H1 (cell line): Measurements from ENCODE around the gene AIG1. TPM values are rescaled to one million over a fixed set of nuclear protein-coding genes. Genes with fewer than 3 reads are reported as not detected.

Experiments used
- CTCF ChIA-PET: fragments of 300-600 bp; sonication (Branson Sonifier 250); formaldehyde crosslinking; loops from one replicate; lab custom pipeline; 2021; ENCODE audit not compliant: partially characterized antibody; lab: Charles Lee
- POLR2A ChIA-PET: fragments of 300-600 bp; sonication (Branson Sonifier 250); formaldehyde crosslinking; loops from one replicate; lab custom pipeline; 2021; ENCODE audit warnings: inconsistent platforms; ENCODE audit not compliant: partially characterized antibody; lab: Charles Lee
- DNase-seq, 2 experiments: peaks; one replicate each; pipeline versions ENCODE4 v3.0.0 to v3.0.0-alpha.2; 2010 to 2022; ENCODE audit warnings: low spot score in 2 of 2, low read depth in 1 of 2, mixed read lengths in 1 of 2
- FAIRE-seq: peaks from 2 replicates; lab custom pipeline; 2011; peaks lifted over from hg19 to GRCh38; lab: Jason Lieb, UNC
- H2AFZ ChIP-seq: 2 replicates; pipeline ENCODE4 v1.8.1; 2012; ENCODE audit warnings: low read length, inconsistent platforms
- H2AK5ac ChIP-seq: 2 replicates; pipeline ENCODE4 v1.6.1; 2013; ENCODE audit warnings: low read depth, low read length
- H2BK120ac ChIP-seq: replicated peaks from 2 replicates; pipeline ENCODE3; 2013; ENCODE audit warnings: low read depth, low read length, inconsistent platforms
- H2BK12ac ChIP-seq: 2 replicates; pipeline ENCODE4 v1.6.1; 2013; ENCODE audit warnings: low read depth, low read length
- H2BK15ac ChIP-seq: 2 replicates; pipeline ENCODE4 v1.6.1; 2013; ENCODE audit warnings: low read length
- H2BK20ac ChIP-seq: 2 replicates; pipeline ENCODE4 v1.6.1; 2013; ENCODE audit warnings: low read length
- H2BK5ac ChIP-seq: 2 replicates; pipeline ENCODE4 v1.6.1; 2013; ENCODE audit warnings: low read depth, low read length
- H3K14ac ChIP-seq: 2 replicates; pipeline ENCODE4 v1.6.1; 2013; ENCODE audit warnings: inconsistent platforms; ENCODE audit not compliant: insufficient read length
- H3K18ac ChIP-seq: 2 replicates; pipeline ENCODE4 v1.6.1; 2013; ENCODE audit warnings: low read length; ENCODE audit errors: extremely low read depth
- H3K23ac ChIP-seq: 2 replicates; pipeline ENCODE4 v1.6.1; 2013; ENCODE audit warnings: inconsistent platforms; ENCODE audit not compliant: insufficient read length
- H3K23me2 ChIP-seq: 2 replicates; pipeline ENCODE4 v1.6.1; 2013; ENCODE audit warnings: low read depth, low read length
- H3K27ac ChIP-seq: 2 replicates; pipeline ENCODE4 v1.6.1; 2011; ENCODE audit warnings: low read depth, low read length, inconsistent platforms
- H3K27me3 ChIP-seq, 4 experiments: replicated peaks in 1 of 4; 1 replicate in 1 of 4; 2 replicates in 3 of 4; pipeline versions ENCODE4 v1.6.1 to v1.8.1; 2011 to 2013; ENCODE audit warnings: low read length in 3 of 4, mild to moderate bottlenecking in 3 of 4, inconsistent platforms in 2 of 4, mixed read lengths in 2 of 4, moderate library complexity in 1 of 4; ENCODE audit not compliant: control insufficient read depth in 3 of 4, insufficient read depth in 3 of 4; ENCODE audit errors: extremely low read depth in 1 of 4
- H3K36me3 ChIP-seq, 4 experiments: 2 replicates each; pipeline versions ENCODE4 v1.6.1 to v1.8.1; 2011 to 2013; ENCODE audit warnings: mild to moderate bottlenecking in 4 of 4, low read length in 3 of 4, moderate library complexity in 2 of 4, control low read depth in 1 of 4, inconsistent platforms in 1 of 4; ENCODE audit not compliant: insufficient read depth in 4 of 4, control insufficient read depth in 2 of 4
- H3K4ac ChIP-seq: replicated peaks from 2 replicates; pipeline ENCODE3; 2013; ENCODE audit warnings: low read length, low read depth, mixed read lengths, inconsistent platforms; ENCODE audit not compliant: insufficient read length
- H3K4me1 ChIP-seq, 4 experiments: replicated peaks in 1 of 4; 1 replicate in 1 of 4; 2 replicates in 3 of 4; pipeline versions ENCODE4 v1.6.1 to v1.8.1; 2011 to 2013; ENCODE audit warnings: low read length in 3 of 4, inconsistent platforms in 2 of 4, mixed read lengths in 1 of 4; ENCODE audit not compliant: insufficient read depth in 4 of 4, control insufficient read depth in 3 of 4
- H3K4me2 ChIP-seq, 2 experiments: 2 replicates each; pipeline versions ENCODE4 v1.6.1 to v1.8.1; 2011 to 2013; ENCODE audit warnings: low read depth in 2 of 2, low read length in 2 of 2, control low read depth in 1 of 2, inconsistent platforms in 1 of 2, mild to moderate bottlenecking in 1 of 2; ENCODE audit not compliant: insufficient read depth in 1 of 2
- H3K4me3 ChIP-seq, 4 experiments: fragments of 200-600, 300-600 bp in 1 of 4; sonication (generic), shearing (Covaris generic), sonication (Bioruptor Twin) in 1 of 4; 2 replicates each; pipeline versions ENCODE4 v1.5.1 to v1.8.1; 2011 to 2016; ENCODE audit warnings: low read length in 4 of 4, low read depth in 3 of 4, control low read depth in 2 of 4, inconsistent platforms in 2 of 4, mild to moderate bottlenecking in 2 of 4, mixed read lengths in 1 of 4, moderate library complexity in 1 of 4; ENCODE audit not compliant: insufficient read depth in 2 of 4; ENCODE audit errors: extremely low read depth in 1 of 4
- H3K56ac ChIP-seq: replicated peaks from 2 replicates; pipeline ENCODE3; 2013; ENCODE audit warnings: low read depth, mild to moderate bottlenecking, mixed read lengths, low read length, inconsistent platforms; ENCODE audit not compliant: insufficient read length
- H3K79me1 ChIP-seq: 2 replicates; pipeline ENCODE4 v1.6.1; 2013; ENCODE audit warnings: low read depth, low read length, control low read depth
- H3K79me2 ChIP-seq, 2 experiments: 2 replicates each; pipeline versions ENCODE4 v1.6.1 to v1.8.1; 2012 to 2013; ENCODE audit warnings: low read length in 2 of 2, mild to moderate bottlenecking in 2 of 2, inconsistent platforms in 1 of 2; ENCODE audit not compliant: insufficient read depth in 2 of 2, control insufficient read depth in 1 of 2
- H3K9ac ChIP-seq, 4 experiments: replicated peaks in 1 of 4; 1 replicate in 1 of 4; 2 replicates in 3 of 4; pipeline versions ENCODE4 v1.6.1 to v1.8.1; 2011 to 2013; ENCODE audit warnings: low read depth in 3 of 4, low read length in 3 of 4, control low read depth in 2 of 4, mild to moderate bottlenecking in 2 of 4, moderate library complexity in 2 of 4, inconsistent platforms in 1 of 4; ENCODE audit errors: extremely low read depth in 1 of 4
- H3K9me3 ChIP-seq, 2 experiments: 2 replicates each; pipeline versions ENCODE4 v1.6.1 to v1.8.1; 2012 to 2013; ENCODE audit warnings: mild to moderate bottlenecking in 2 of 2, moderate library complexity in 2 of 2, control low read depth in 1 of 2, inconsistent platforms in 1 of 2, low read depth in 1 of 2, low read length in 1 of 2, mixed read lengths in 1 of 2; ENCODE audit not compliant: insufficient read depth in 2 of 2
- H4K20me1 ChIP-seq, 2 experiments: replicated peaks in 1 of 2; 2 replicates each; pipeline versions ENCODE3 to v1.8.1; 2011 to 2013; ENCODE audit warnings: inconsistent platforms in 2 of 2, low read length in 2 of 2, mild to moderate bottlenecking in 1 of 2; ENCODE audit not compliant: insufficient read depth in 2 of 2, control insufficient read depth in 1 of 2
- H4K5ac ChIP-seq: 2 replicates; pipeline ENCODE4 v1.6.1; 2013; ENCODE audit warnings: low read length, low read depth, mixed read lengths, inconsistent platforms; ENCODE audit not compliant: insufficient read length
- H4K8ac ChIP-seq: 2 replicates; pipeline ENCODE4 v1.8.0; 2013; ENCODE audit warnings: mild to moderate bottlenecking, moderate library complexity, low read length, inconsistent platforms; ENCODE audit not compliant: insufficient read depth; ENCODE audit errors: extremely low read depth
- H4K91ac ChIP-seq: replicated peaks from 2 replicates; pipeline ENCODE3; 2013; ENCODE audit warnings: low read length, mixed read lengths, inconsistent platforms; ENCODE audit not compliant: insufficient read length
- RAD21 ChIP-seq, 2 experiments: IDR thresholded peaks in 1 of 2; conservative IDR thresholded peaks in 1 of 2; 2 replicates each; pipeline ENCODE4 v1.6.1; 2011; ENCODE audit warnings: low read depth in 2 of 2, low read length in 2 of 2, improper control_type of control experiment in 1 of 2, inconsistent platforms in 1 of 2, mild to moderate bottlenecking in 1 of 2, moderate library complexity in 1 of 2
- RBBP5 ChIP-seq: IDR thresholded peaks from 2 replicates; pipeline ENCODE4 v1.7.1; 2012; ENCODE audit warnings: low read depth, mild to moderate bottlenecking, inconsistent platforms, low read length, moderate library complexity, borderline replicate concordance
- TAF1 ChIP-seq: IDR thresholded peaks from 2 replicates; pipeline ENCODE4 v1.6.1; 2011; ENCODE audit warnings: mild to moderate bottlenecking, low read depth, low read length
- WGBS, 2 experiments: shearing (Covaris generic) in 1 of 2; methylation state at CpG; one replicate each; pipeline versions ENCODE4 v1.1.6 to v1.1.7; 2013 to 2015; ENCODE audit warnings: low lambda C conversion rate in 2 of 2, mixed read lengths in 2 of 2, inconsistent platforms in 1 of 2, low coverage in 1 of 2, missing lambda C conversion rate in 1 of 2; ENCODE audit not compliant: insufficient replicate concordance in 2 of 2, insufficient coverage in 1 of 2, insufficient read length in 1 of 2; ENCODE audit errors: extremely low coverage in 1 of 2, missing lambda C conversion rate in 1 of 2; 5-methylcytosine and 5-hydroxymethylcytosine counted together
- polyA plus RNA-seq, 7 experiments: library from polyadenylated mRNA; depleted of rRNA in 3 of 7; stranded (reverse) in 5 of 7; unstranded in 2 of 7; fragments of >200 nt in 5 of 7; fragments of 200-250 nt in 2 of 7; gene quantifications; 1 replicate in 5 of 7; 2 replicates in 1 of 7; 4 replicates in 1 of 7; pipeline versions ENCODE4 v1.2.1 to v1.2.3, GENCODE V29; 2011 to 2013; ENCODE audit warnings: missing spikeins in 2 of 7, mixed read lengths in 2 of 7
- total RNA-seq: library from RNA; stranded (reverse); fragmentation: NEBNext Ultra II Directional; extraction: Animal tissue kit (Norgen Biotek cat#: 25700); gene quantifications from 2 replicates; pipeline ENCODE4 v1.2.1, GENCODE V29; 2021

The AIG1 gene
- total and polyA plus RNA-seq, 2 of the 8 experiments (the other 6 are each of a cell fraction or from before 2014, with no cell fraction given), result 56.6 to 58.4 TPM

- H3K4me1 ChIP-seq, result peaks cover 0 to 2% (median under 1%) of the 10 kb centered on the region in 4 experiments; a peak in 2 of 7 replicates
- TF ChIP-seq TAF1 (no peak), RBBP5 (no peak), RAD21 (IDR thresholded peaks at IDR 0.05 in 1 of 2, conservative IDR thresholded peaks at IDR 0.05 in 1 of 2; ENCODE audit: low read depth in 2 of 2, low read length in 2 of 2) (peak in 1 of 2 experiments; percentile 18; a peak in 1 of 4 replicates)
- H2BK12ac ChIP-seq, result no peak overlapping the region
- no peak overlapping the region for H3K56ac ChIP-seq
- H4K5ac ChIP-seq, result no peak overlapping the region
- H2AK5ac ChIP-seq, result no peak overlapping the region
- ChIA-PET CTCF (interaction anchor here (0.7 to 2.8 kb wide), 2 partner anchors 102 to 535 kb away, joined by 3 to 10 read pairs; no protein-coding TSS in a partner anchor), POLR2A (no interaction called here)
- no peak overlapping the region for H3K23ac ChIP-seq
- no peak overlapping the region for H3K14ac ChIP-seq
- FAIRE-seq (no peak), DNase-seq (no peak)
- H2BK5ac ChIP-seq, result no peak overlapping the region
- no peaks in the 10 kb centered on the region for H4K20me1 ChIP-seq
- H3K23me2 ChIP-seq, result no peaks in the 10 kb centered on the region
- H3K79me1 ChIP-seq, result no peaks in the 10 kb centered on the region; the same call in 1 of the 2 replicates
- H2BK20ac ChIP-seq, result no peak overlapping the region
- no peak overlapping the region for H4K8ac ChIP-seq
- no peak overlapping the region for H2BK120ac ChIP-seq
- 83% methylated on average over 16 of the region's 16 CpGs; no CpG with 5 or more reads in 1 of the 2 experiments for WGBS, 2 experiments
- no peaks in the 10 kb centered on the region for H3K36me3 ChIP-seq
- no peak overlapping the region for H4K91ac ChIP-seq
- no peaks in the 10 kb centered on the region for H3K9me3 ChIP-seq
- H3K79me2 ChIP-seq, result no peaks in the 10 kb centered on the region
- H3K4ac ChIP-seq, result no peak overlapping the region
- no peaks in the 10 kb centered on the region for H3K27me3 ChIP-seq
- no peak overlapping the region for H3K27ac ChIP-seq
- no peak overlapping the region for H2AFZ ChIP-seq
- no peak overlapping the region for H3K4me2 ChIP-seq
- no peak overlapping the region for H3K18ac ChIP-seq
- no peak overlapping the region; a peak in 1 of 7 replicates for H3K9ac ChIP-seq
- no peak overlapping the region for H3K4me3 ChIP-seq
- no peak overlapping the region for H2BK15ac ChIP-seq
Observed at GRCh38 chr6:143236151-143236798, 175.6 kb downstream of the AIG1 start.
